SK-N-SH treated with all-trans-retinoic acid at 6 μM for 48 hours (cell line): Measurements from ENCODE around the gene PCDH12.
A peak's percentile ranks its signal among the peaks of the same experiment; 100 is the strongest.

Source experiments
- ATAC-seq: fragments of 200-7000 bp; cut with Tn5 transposase; 3 replicates; pipeline ENCODE4 v1.9.1; 2020; ENCODE audit warnings: mild to moderate bottlenecking, moderate library complexity
- ARNTL ChIP-seq: fragments of 450-650 bp; formaldehyde crosslinking; IDR thresholded peaks from 2 replicates; pipeline ENCODE4 v1.5.0; 2020; ENCODE audit warnings: low read depth, mild to moderate bottlenecking, moderate library complexity, borderline replicate concordance
- BACH2 ChIP-seq: fragments of 250-450 bp; sonication (Bioruptor Pico); IDR thresholded peaks from 2 replicates; pipeline ENCODE4 v1.9.0; 2021; ENCODE audit warnings: mild to moderate bottlenecking, borderline replicate concordance
- CREB5 ChIP-seq: fragments of 250-450 bp; sonication (Bioruptor Pico); IDR thresholded peaks from 2 replicates; pipeline ENCODE4 v1.5.1; 2020; ENCODE audit warnings: low read depth, mild to moderate bottlenecking, moderate library complexity
- CSDC2 ChIP-seq: fragments of 250-450 bp; sonication (Bioruptor Pico); IDR thresholded peaks from 2 replicates; pipeline ENCODE4 v1.5.0; 2020; ENCODE audit warnings: mild to moderate bottlenecking, moderate library complexity
- ESRRG ChIP-seq: fragments of 250-450 bp; sonication (Bioruptor Pico); IDR thresholded peaks from 2 replicates; pipeline ENCODE4 v1.6.1; 2021; ENCODE audit warnings: mild to moderate bottlenecking
- ISL1 ChIP-seq: fragments of 250-450 bp; sonication (Bioruptor Pico); IDR thresholded peaks from 2 replicates; pipeline ENCODE4 v2.1.2; 2022; ENCODE audit warnings: mild to moderate bottlenecking, moderate library complexity
- OSR1 ChIP-seq: fragments of 250-450 bp; sonication (Bioruptor Pico); IDR thresholded peaks from 2 replicates; pipeline ENCODE4 v1.8.0; 2022; ENCODE audit warnings: moderate library complexity, mild to moderate bottlenecking, inconsistent platforms
- PATZ1 ChIP-seq: fragments of 250-450 bp; sonication (Bioruptor Pico); IDR thresholded peaks from 2 replicates; pipeline ENCODE4 v1.8.0; 2020; ENCODE audit warnings: mild to moderate bottlenecking, moderate library complexity, borderline replicate concordance
- POU6F1 ChIP-seq: fragments of 250-450 bp; sonication (Bioruptor Pico); IDR thresholded peaks from 2 replicates; pipeline ENCODE4 v1.8.0; 2021; ENCODE audit warnings: low read depth, mild to moderate bottlenecking, moderate library complexity, borderline replicate concordance
- PPARA ChIP-seq: fragments of 250-450 bp; sonication (Bioruptor Pico); IDR thresholded peaks from 2 replicates; pipeline ENCODE4 v1.5.0; 2020; ENCODE audit warnings: mild to moderate bottlenecking, borderline replicate concordance
- RARB ChIP-seq: fragments of 250-450 bp; sonication (Bioruptor Pico); IDR thresholded peaks from 2 replicates; pipeline ENCODE4 v1.8.0; 2021; ENCODE audit warnings: mild to moderate bottlenecking, moderate library complexity
- SNAI2 ChIP-seq: fragments of 250-450 bp; sonication (Bioruptor Pico); IDR thresholded peaks from 2 replicates; pipeline ENCODE4 v1.5.0; 2020; ENCODE audit warnings: mild to moderate bottlenecking, moderate library complexity
- TCF4 ChIP-seq: fragments of 250-450 bp; sonication (Bioruptor Pico); IDR thresholded peaks from 2 replicates; pipeline ENCODE4 v1.8.0; 2021; ENCODE audit warnings: mild to moderate bottlenecking, moderate library complexity, borderline replicate concordance
- TOX ChIP-seq: fragments of 250-450 bp; sonication (Bioruptor Pico); IDR thresholded peaks from 2 replicates; pipeline ENCODE4 v1.8.0; 2021; ENCODE audit warnings: mild to moderate bottlenecking, moderate library complexity, borderline replicate concordance
- TSHZ2 ChIP-seq: fragments of 250-450 bp; sonication (Bioruptor Pico); IDR thresholded peaks from 2 replicates; pipeline ENCODE4 v1.5.0; 2020; ENCODE audit warnings: mild to moderate bottlenecking, moderate library complexity
- ZC3H10 ChIP-seq: fragments of 250-450 bp; sonication (Bioruptor Pico); IDR thresholded peaks from 2 replicates; pipeline ENCODE4 v1.5.1; 2021; ENCODE audit warnings: mild to moderate bottlenecking, moderate library complexity
- ZFP3 ChIP-seq: fragments of 250-450 bp; sonication (Bioruptor Pico); IDR thresholded peaks from 2 replicates; pipeline ENCODE4 v1.5.0; 2020; ENCODE audit warnings: mild to moderate bottlenecking, moderate library complexity
- ZFP30 ChIP-seq: fragments of 450-650 bp; formaldehyde crosslinking; IDR thresholded peaks from 2 replicates; pipeline ENCODE4 v1.5.0; 2022; ENCODE audit warnings: mild to moderate bottlenecking, moderate library complexity
- ZNF565 ChIP-seq: fragments of 450-650 bp; formaldehyde crosslinking; conservative IDR thresholded peaks from 2 replicates; pipeline ENCODE4 v1.5.0; 2020; ENCODE audit warnings: low read depth, mild to moderate bottlenecking, moderate library complexity
- ZNF70 ChIP-seq: fragments of 450-650 bp; formaldehyde crosslinking; IDR thresholded peaks from 2 replicates; pipeline ENCODE4 v1.5.0; 2020; ENCODE audit warnings: mild to moderate bottlenecking, moderate library complexity
- ZNF8 ChIP-seq: fragments of 450-650 bp; formaldehyde crosslinking; IDR thresholded peaks from 2 replicates; pipeline ENCODE4 v1.5.0; 2020; ENCODE audit warnings: mild to moderate bottlenecking, moderate library complexity

PCDH12 gene

GRCh38 chr5:141941779-141942178, 16.2 kb downstream of the PCDH12 start:
- no peak for ATAC-seq
- TF ChIP-seq ZC3H10 (CRISPR knock-in tag) (no peak), SNAI2 (no peak), ZNF8 (CRISPR knock-in tag) (no peak), ARNTL (CRISPR knock-in tag) (no peak), CSDC2 (no peak), RARB (CRISPR knock-in tag) (no peak), TSHZ2 (CRISPR knock-in tag) (no peak), POU6F1 (CRISPR knock-in tag) (no peak), TCF4 (no peak)

- peak; percentile 68 for ATAC-seq
Observed at GRCh38 chr5:141941307-141941706, 16.7 kb downstream of the PCDH12 start.

GRCh38 chr5:141940695-141941271, 17.2 kb downstream of the PCDH12 start:
- TF ChIP-seq SNAI2: no peak
- peak; percentile 68 for ATAC-seq

More at GRCh38 chr5:141941307-141941706, 16.7 kb downstream of the PCDH12 start:
- no peak for TF ChIP-seq ZFP30 (CRISPR knock-in tag)
- TF ChIP-seq TCF4: no peak
- no peak for TF ChIP-seq ZNF70
- TF ChIP-seq ZFP3: no peak
- TF ChIP-seq RARB (CRISPR knock-in tag): no peak
- no peak for TF ChIP-seq ZNF8 (CRISPR knock-in tag)
- no peak for TF ChIP-seq OSR1 (CRISPR knock-in tag)
- no peak for TF ChIP-seq ZNF565 (CRISPR knock-in tag)
- no peak for TF ChIP-seq TOX (CRISPR knock-in tag)
- no peak for TF ChIP-seq ISL1 (CRISPR knock-in tag)
- TF ChIP-seq CSDC2: no peak
- TF ChIP-seq PPARA (CRISPR knock-in tag): no peak

- ATAC-seq: no peak
- TF ChIP-seq ARNTL (CRISPR knock-in tag) (no peak), ZFP30 (CRISPR knock-in tag) (no peak)
Observed at GRCh38 chr5:141935538-141935937, 22.5 kb downstream of the PCDH12 start.

GRCh38 chr5:141934099-141934844, 23.7 kb downstream of the PCDH12 start:
- TF ChIP-seq SNAI2: no peak
- peak; percentile 47; the same call in 1 of the 3 replicates for ATAC-seq

- ATAC-seq: no peak
- TF ChIP-seq TOX (CRISPR knock-in tag) (no peak), CREB5 (CRISPR knock-in tag) (no peak), CSDC2 (no peak), TCF4 (no peak), ZNF565 (CRISPR knock-in tag) (no peak), ARNTL (CRISPR knock-in tag) (no peak), ESRRG (CRISPR knock-in tag) (no peak), PATZ1 (CRISPR knock-in tag) (no peak), SNAI2 (no peak), BACH2 (no peak), TSHZ2 (CRISPR knock-in tag) (no peak), OSR1 (CRISPR knock-in tag) (no peak), ZNF70 (no peak)
Observed at GRCh38 chr5:141933151-141933550, 24.9 kb downstream of the PCDH12 start.
